GM12875 (cell line): Measurements from ENCODE around the gene ABCG2.
"Not testable (repeated sequence)": the region's sequence is repeated elsewhere in the genome, so short reads cannot be mapped to it uniquely, and the experiment has no call there.

Experiments used
- H3K4me3 ChIP-seq: one replicate; pipeline ENCODE4 v1.5.1; 2011; ENCODE audit warnings: low read depth, low read length, control low read depth
- CTCF ChIP-seq: IDR thresholded peaks from 2 replicates; pipeline ENCODE4 v1.5.1; 2011; ENCODE audit warnings: low read depth, mild to moderate bottlenecking, control low read depth, inconsistent platforms, low read length, moderate library complexity, borderline replicate concordance; ENCODE audit not compliant: insufficient read depth

Gene ABCG2

GRCh38 chr4:88135356-88135663 lies 23.1 kb downstream of the ABCG2 start:
- H3K4me3 ChIP-seq, result no peak overlapping the region
- TF ChIP-seq CTCF, result no peak

- no peak for TF ChIP-seq CTCF
- H3K4me3 ChIP-seq, result no peak overlapping the region
Measured at GRCh38 chr4:88134536-88135355, 23.7 kb downstream of the ABCG2 start.

- no peak overlapping the region for H3K4me3 ChIP-seq
- TF ChIP-seq CTCF, result no peak
Measured at GRCh38 chr4:88134111-88134510, 24.3 kb downstream of the ABCG2 start.

- TF ChIP-seq CTCF, result no peak
- no peak overlapping the region for H3K4me3 ChIP-seq
Measured at GRCh38 chr4:88130544-88131305, 27.7 kb downstream of the ABCG2 start.

GRCh38 chr4:88130003-88130402 lies 28.4 kb downstream of the ABCG2 start:
- no peak overlapping the region for H3K4me3 ChIP-seq
- no peak for TF ChIP-seq CTCF

- not testable (repeated sequence) for H3K4me3 ChIP-seq
Measured at GRCh38 chr4:88122260-88122659, 36.2 kb downstream of the ABCG2 start.

- TF ChIP-seq CTCF, result no peak
- H3K4me3 ChIP-seq, result no peak overlapping the region
Measured at GRCh38 chr4:88119943-88120342, 38.5 kb downstream of the ABCG2 start.

GRCh38 chr4:88115587-88115986 lies 42.9 kb downstream of the ABCG2 start:
- no peak for TF ChIP-seq CTCF
- H3K4me3 ChIP-seq, result no peak overlapping the region
